Chondrocyte (in vitro differentiated cells): ENCODE measurements around the gene MAPK8IP2. TPM values are rescaled to one million over a fixed set of nuclear protein-coding genes. Genes with fewer than 3 reads are reported as not detected.

ENCODE experiments used
- DNase-seq: peaks from one replicate; pipeline ENCODE4 v3.0.0; 2021; ENCODE audit warnings: mixed read lengths, low spot score
- H3K27ac Mint-ChIP-seq: one replicate; pipeline ENCODE4 v1.8.0; 2021; ENCODE audit warnings: mild to moderate bottlenecking, moderate library complexity, mixed read lengths; ENCODE audit not compliant: unreplicated experiment
- H3K27me3 Mint-ChIP-seq: 2 replicates; pipeline ENCODE4 v1.8.0; 2021; ENCODE audit warnings: low read depth, mixed read lengths
- H3K36me3 Mint-ChIP-seq: 2 replicates; pipeline ENCODE4 v1.8.0; 2021; ENCODE audit warnings: low read depth, mixed read lengths
- H3K4me1 Mint-ChIP-seq: 2 replicates; pipeline ENCODE4 v1.8.0; 2021; ENCODE audit warnings: low read depth, mild to moderate bottlenecking, mixed read lengths
- H3K4me3 Mint-ChIP-seq: one replicate; pipeline ENCODE4 v1.8.0; 2021; ENCODE audit warnings: mild to moderate bottlenecking, moderate library complexity, mixed read lengths; ENCODE audit not compliant: unreplicated experiment
- H3K9me3 Mint-ChIP-seq: 2 replicates; pipeline ENCODE4 v1.8.0; 2021; ENCODE audit warnings: low read depth, mixed read lengths
- total RNA-seq: library from RNA; stranded (reverse); gene quantifications from 3 replicates; pipeline ENCODE4 v1.2.1, GENCODE V29; 2021
- TF ChIP-seq, protein P1 (sequence below): fragments of 200-600 bp; sonication (generic); IDR thresholded peaks from 2 replicates; pipeline ENCODE4 v1.5.0; 2021; ENCODE audit warnings: antibody characterized with exemption, mild to moderate bottlenecking, moderate library complexity

MAPK8IP2 gene
- total RNA-seq, 1 donor from 2014 or later, result 4.1 TPM

DNA sequence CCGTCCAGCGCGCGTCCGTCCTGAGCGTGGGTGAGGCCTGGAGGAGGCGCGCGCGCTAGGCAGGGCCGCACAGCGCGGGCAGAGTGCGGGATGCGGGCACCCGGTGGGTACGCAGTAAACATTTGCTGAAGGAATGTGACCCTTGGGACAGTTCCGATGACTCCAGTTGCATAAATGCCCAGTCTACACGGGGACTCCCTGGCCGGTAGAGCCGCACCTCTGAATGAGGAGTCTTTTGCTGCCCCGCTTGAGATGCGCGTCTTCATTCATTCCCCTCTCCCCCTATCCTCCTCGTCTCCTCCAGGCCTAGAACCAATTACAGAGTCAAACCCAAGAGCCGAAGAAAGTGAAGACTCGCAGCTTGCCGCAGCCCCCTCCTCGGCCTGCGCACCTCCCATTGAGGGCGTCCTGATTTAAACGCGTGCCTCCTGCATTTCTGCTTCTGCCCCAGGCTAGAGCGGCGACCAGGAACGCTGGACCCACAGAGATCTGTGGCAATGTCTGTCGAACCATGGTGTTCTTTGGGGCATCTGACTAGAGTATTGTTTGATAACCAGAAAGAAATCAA is 17.2 kb upstream of the MAPK8IP2 start:
- Mint-ChIP-seq H3K27ac (peak overlapping the region; percentile 37), H3K36me3 (peaks cover 9% of the 10 kb centered on the region), H3K27me3 (no peaks in the 10 kb centered on the region), H3K4me1 (peaks cover 19% of the 10 kb centered on the region), H3K9me3 (no peaks in the 10 kb centered on the region), H3K4me3 (peak overlapping the region; percentile 88)
- TF ChIP-seq, protein P1, sequence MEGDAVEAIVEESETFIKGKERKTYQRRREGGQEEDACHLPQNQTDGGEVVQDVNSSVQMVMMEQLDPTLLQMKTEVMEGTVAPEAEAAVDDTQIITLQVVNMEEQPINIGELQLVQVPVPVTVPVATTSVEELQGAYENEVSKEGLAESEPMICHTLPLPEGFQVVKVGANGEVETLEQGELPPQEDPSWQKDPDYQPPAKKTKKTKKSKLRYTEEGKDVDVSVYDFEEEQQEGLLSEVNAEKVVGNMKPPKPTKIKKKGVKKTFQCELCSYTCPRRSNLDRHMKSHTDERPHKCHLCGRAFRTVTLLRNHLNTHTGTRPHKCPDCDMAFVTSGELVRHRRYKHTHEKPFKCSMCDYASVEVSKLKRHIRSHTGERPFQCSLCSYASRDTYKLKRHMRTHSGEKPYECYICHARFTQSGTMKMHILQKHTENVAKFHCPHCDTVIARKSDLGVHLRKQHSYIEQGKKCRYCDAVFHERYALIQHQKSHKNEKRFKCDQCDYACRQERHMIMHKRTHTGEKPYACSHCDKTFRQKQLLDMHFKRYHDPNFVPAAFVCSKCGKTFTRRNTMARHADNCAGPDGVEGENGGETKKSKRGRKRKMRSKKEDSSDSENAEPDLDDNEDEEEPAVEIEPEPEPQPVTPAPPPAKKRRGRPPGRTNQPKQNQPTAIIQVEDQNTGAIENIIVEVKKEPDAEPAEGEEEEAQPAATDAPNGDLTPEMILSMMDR, result peak; percentile 32
- peak; percentile 60 for DNase-seq

DNA sequence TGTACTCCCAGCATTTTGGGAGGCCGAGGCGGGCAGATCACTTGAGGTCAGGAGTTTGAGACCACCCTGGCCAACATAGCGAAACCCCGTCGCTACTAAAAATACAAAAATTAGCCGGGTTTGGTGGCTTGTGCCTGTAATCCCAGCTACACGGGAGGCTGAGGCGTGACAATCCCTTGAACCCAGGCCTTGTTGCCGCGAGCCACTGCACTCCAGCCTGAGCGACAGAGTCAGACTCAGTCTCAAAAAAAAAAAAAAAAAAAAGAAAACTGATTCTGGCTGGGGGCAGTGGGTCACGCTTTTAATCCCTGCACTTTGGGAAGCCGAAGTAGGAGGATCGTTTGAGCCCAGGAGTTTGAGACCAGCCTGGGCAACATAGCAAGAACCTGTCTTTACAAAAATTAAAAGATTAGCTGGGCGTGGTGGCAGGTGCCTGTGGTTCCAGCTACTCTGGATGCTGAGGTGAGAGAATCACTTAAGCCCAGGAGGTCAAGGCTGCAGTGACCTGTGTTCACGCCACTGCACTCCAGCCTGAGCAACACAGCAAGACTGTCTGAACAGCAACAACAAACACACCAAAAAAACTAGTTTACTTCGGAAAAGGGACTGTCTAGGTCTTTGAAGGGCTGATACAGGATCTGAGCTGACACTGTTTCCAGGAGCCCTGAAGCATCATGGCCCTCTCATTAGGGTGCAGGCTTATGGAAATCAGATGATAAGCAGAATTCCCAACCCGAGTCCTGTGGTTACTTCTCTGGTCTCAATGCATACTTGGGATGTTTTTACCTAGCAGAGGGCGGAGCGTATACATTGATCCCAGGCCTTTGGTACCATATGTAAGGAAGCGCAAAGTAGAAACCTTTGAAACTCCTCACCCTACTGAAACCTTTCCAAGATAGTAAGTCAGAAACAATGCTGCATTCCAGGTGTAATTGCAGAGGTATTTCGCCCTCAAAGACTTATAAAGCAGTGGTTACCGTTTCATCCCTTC is 16.2 kb upstream of the MAPK8IP2 start:
- Mint-ChIP-seq H3K27ac (no peak overlapping the region), H3K9me3 (no peaks in the 10 kb centered on the region), H3K36me3 (peaks cover 9% of the 10 kb centered on the region), H3K27me3 (no peaks in the 10 kb centered on the region), H3K4me1 (peaks cover 18% of the 10 kb centered on the region), H3K4me3 (peak overlapping the region; percentile 88)
- DNase-seq, result peak; percentile 22
- TF ChIP-seq, protein P1, result no peak

DNA sequence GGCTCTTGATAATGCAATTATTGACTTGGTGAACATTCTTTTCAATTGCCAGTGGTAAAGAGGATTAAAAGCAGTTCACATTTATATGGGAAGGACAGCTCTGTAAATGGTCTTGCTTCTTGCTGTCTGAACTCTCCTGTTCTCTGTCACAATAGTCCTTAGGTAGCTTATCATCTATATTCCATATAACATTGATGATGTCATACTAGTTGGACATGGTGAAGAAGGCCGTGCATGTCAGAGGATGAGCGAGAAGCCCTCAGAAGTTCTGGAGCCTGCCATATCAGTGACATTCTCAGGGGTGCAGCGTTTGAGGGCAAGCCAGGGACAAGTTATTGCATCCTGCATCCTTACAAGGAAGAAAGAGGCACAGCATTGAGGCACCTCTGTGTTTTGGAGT is 15.4 kb upstream of the MAPK8IP2 start:
- peaks cover 3% of the 10 kb centered on the region for H3K36me3 Mint-ChIP-seq
- no peak overlapping the region for H3K27ac Mint-ChIP-seq
- peak; percentile 21 for DNase-seq
- no peaks in the 10 kb centered on the region for H3K9me3 Mint-ChIP-seq
- H3K27me3 Mint-ChIP-seq, result no peaks in the 10 kb centered on the region
- TF ChIP-seq, protein P1, result no peak
- peaks cover 14% of the 10 kb centered on the region for H3K4me1 Mint-ChIP-seq
- H3K4me3 Mint-ChIP-seq, result no peak overlapping the region

DNA sequence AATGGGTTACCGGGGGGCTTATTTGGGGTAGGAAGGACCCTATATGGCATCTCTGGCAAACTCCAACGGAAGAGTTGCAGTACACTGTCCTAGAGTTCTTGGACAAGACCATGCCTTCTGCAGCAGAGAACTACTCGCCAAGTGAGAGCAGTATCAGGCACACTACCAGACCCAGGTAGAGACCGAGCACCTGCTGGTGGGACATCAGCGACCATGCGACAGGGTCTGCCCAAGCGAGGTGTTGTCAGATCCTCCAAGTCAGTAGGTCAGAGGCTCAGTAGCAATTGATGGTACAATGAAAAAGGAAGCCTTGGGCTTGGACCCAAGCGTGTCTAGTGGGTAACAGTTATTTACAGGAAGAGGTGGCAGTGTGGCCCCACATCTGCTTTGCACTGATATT is 14.8 kb upstream of the MAPK8IP2 start:
- TF ChIP-seq, protein P1, result no peak
- peak; percentile 55 for DNase-seq
- H3K4me3 Mint-ChIP-seq, result no peak overlapping the region
- H3K4me1 Mint-ChIP-seq, result peaks cover 14% of the 10 kb centered on the region
- H3K27me3 Mint-ChIP-seq, result no peaks in the 10 kb centered on the region
- H3K27ac Mint-ChIP-seq, result no peak overlapping the region
- H3K36me3 Mint-ChIP-seq, result no peaks in the 10 kb centered on the region
- no peaks in the 10 kb centered on the region for H3K9me3 Mint-ChIP-seq

DNA sequence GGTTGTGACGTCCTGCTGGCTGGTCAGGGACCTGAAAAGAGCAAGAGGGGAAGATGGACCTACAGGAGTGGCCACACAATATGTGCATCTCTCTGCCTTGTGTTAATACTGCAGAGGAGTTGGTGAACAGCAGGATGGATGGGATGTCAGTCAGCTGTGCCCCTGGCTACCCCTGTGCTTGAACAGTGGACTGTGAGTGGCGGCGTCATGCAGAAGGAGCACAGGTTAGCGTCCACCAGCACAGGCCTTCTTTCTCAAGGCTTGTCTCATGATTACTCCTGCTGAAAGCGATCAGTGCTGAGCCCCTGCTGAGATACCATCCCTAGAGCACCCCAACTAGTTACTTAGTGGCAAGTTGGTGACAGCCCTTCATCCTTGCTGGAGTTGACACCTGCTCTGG is 14.2 kb upstream of the MAPK8IP2 start:
- no peaks in the 10 kb centered on the region for H3K27me3 Mint-ChIP-seq
- H3K4me3 Mint-ChIP-seq, result no peak overlapping the region
- no peaks in the 10 kb centered on the region for H3K36me3 Mint-ChIP-seq
- H3K9me3 Mint-ChIP-seq, result no peaks in the 10 kb centered on the region
- H3K4me1 Mint-ChIP-seq, result peaks cover 13% of the 10 kb centered on the region
- peak; percentile 60 for DNase-seq
- H3K27ac Mint-ChIP-seq, result no peak overlapping the region
- TF ChIP-seq, protein P1, result no peak
